WTC11 (cell line): ENCODE measurements around the gene PCDHB10.
"Not testable (repeated sequence)": the region's sequence is repeated elsewhere in the genome, so short reads cannot be mapped to it uniquely, and the experiment has no call there.

Experiments used
- CTCF ChIP-seq: fragments of 200-600 bp; IDR thresholded peaks from 2 replicates; pipeline ENCODE4 v1.8.0; 2022; ENCODE audit warnings: antibody characterized with exemption
- ELF4 ChIP-seq: sonication (generic); formaldehyde crosslinking; IDR thresholded peaks from 2 replicates; pipeline ENCODE4 v1.8.1; 2022; ENCODE audit warnings: low read depth, mild to moderate bottlenecking, moderate library complexity, missing genetic modification reagents
- ERG ChIP-seq: fragments of 250-450 bp; sonication (Bioruptor Pico); IDR thresholded peaks from 2 replicates; pipeline ENCODE4 v1.8.0; 2021; ENCODE audit warnings: mild to moderate bottlenecking
- ETV6 ChIP-seq: sonication (generic); formaldehyde crosslinking; IDR thresholded peaks from 2 replicates; pipeline ENCODE4 v1.8.1; 2022; ENCODE audit warnings: mild to moderate bottlenecking, missing genetic modification reagents
- ZNF396 ChIP-seq: fragments of 250-450 bp; sonication (Bioruptor Pico); IDR thresholded peaks from 2 replicates; pipeline ENCODE4 v1.8.0; 2021; ENCODE audit warnings: mild to moderate bottlenecking, moderate library complexity, borderline replicate concordance
- ZNF512 ChIP-seq: sonication (generic); formaldehyde crosslinking; IDR thresholded peaks from 2 replicates; pipeline ENCODE4 v1.8.1; 2022; ENCODE audit warnings: missing genetic modification reagents, borderline replicate concordance

GRCh38 chr5:141216035-141216434 lies 23.9 kb downstream of the PCDHB10 start:
- not testable (repeated sequence) for TF ChIP-seq CTCF; ZNF396 (CRISPR knock-in tag); ETV6; ZNF512 (CRISPR knock-in tag); ERG; ELF4 (CRISPR knock-in tag)
